HepG2 (cell line): ENCODE data around the gene TMEM134. TPM values are rescaled to one million over a fixed set of nuclear protein-coding genes. Genes with fewer than 3 reads are reported as not detected.

Experiments used
- JARID2 ChIP-seq: sonication (generic); formaldehyde crosslinking; IDR thresholded peaks from 2 replicates; pipeline ENCODE4 v1.8.1; 2023; ENCODE audit warnings: missing genetic modification reagents, inconsistent platforms; ENCODE audit not compliant: insufficient replicate concordance
- KLF6 ChIP-seq: IDR thresholded peaks from 2 replicates; pipeline ENCODE4 v1.8.0; 2016; ENCODE audit warnings: missing biosample characterization, missing genetic modification reagents
- MZF1 ChIP-seq: sonication (generic); formaldehyde crosslinking; IDR thresholded peaks from 2 replicates; pipeline ENCODE4 v1.8.1; 2023; ENCODE audit warnings: mild to moderate bottlenecking, missing genetic modification reagents, borderline replicate concordance
- NFIC ChIP-seq: IDR thresholded peaks from 2 replicates; pipeline ENCODE4 v1.6.1; 2012; ENCODE audit warnings: mild to moderate bottlenecking, low read length, inconsistent platforms
- TCF7 ChIP-seq: sonication (generic); IDR thresholded peaks from 2 replicates; pipeline ENCODE4 v1.6.1; 2016; ENCODE audit warnings: antibody characterized with exemption, low read depth
- TP53 ChIP-seq: sonication (generic); formaldehyde crosslinking; conservative IDR thresholded peaks from 2 replicates; pipeline ENCODE4 v1.4.0; 2020; ENCODE audit warnings: missing genetic modification reagents
- ZFP36 ChIP-seq: fragments of 150-350 bp; IDR thresholded peaks from 2 replicates; pipeline ENCODE4 v1.6.1; 2018; ENCODE audit warnings: borderline replicate concordance, low read length, low read depth; ENCODE audit not compliant: partially characterized antibody
- ZNF282 ChIP-seq: fragments of 450-650 bp; IDR thresholded peaks from 2 replicates; pipeline ENCODE4 v1.6.1; 2018; ENCODE audit not compliant: partially characterized antibody
- polyA plus RNA-seq, 8 experiments: library from polyadenylated mRNA; depleted of rRNA in 3 of 8; stranded (reverse) in 7 of 8; unstranded in 1 of 8; fragments of >200 nt; fragmentation: Illumina TruSeq in 4 of 8; extraction: Trizol in 4 of 8; gene quantifications; 2 replicates each; pipeline versions ENCODE4 v1.2.1 to v1.2.3, GENCODE V29; 2011 to 2016; ENCODE audit warnings: low read depth in 4 of 8, missing spikeins in 1 of 8, mixed read lengths in 1 of 8; ENCODE audit not compliant: insufficient read depth in 1 of 8
- total RNA-seq, 5 experiments: library from RNA; depleted of rRNA; stranded (reverse); fragments of >200 nt; fragmentation: Illumina TruSeq; extraction: Trizol; gene quantifications; 2 replicates each; pipeline ENCODE4 v1.2.3, GENCODE V29; 2016; ENCODE audit warnings: low read depth in 1 of 5
- TF ChIP-seq, protein P1 (sequence below): sonication (generic); formaldehyde crosslinking; IDR thresholded peaks from 2 replicates; pipeline ENCODE4 v1.5.0; 2020; ENCODE audit warnings: mild to moderate bottlenecking, missing genetic modification reagents
- TF ChIP-seq, protein P2 (sequence below): sonication (generic); formaldehyde crosslinking; IDR thresholded peaks from 2 replicates; pipeline ENCODE4 v1.5.1; 2020; ENCODE audit warnings: missing genetic modification reagents, mild to moderate bottlenecking, borderline replicate concordance
- TF ChIP-seq, protein P3 (sequence below): sonication (generic); formaldehyde crosslinking; IDR thresholded peaks from 2 replicates; pipeline ENCODE4 v1.4.0; 2020; ENCODE audit warnings: mild to moderate bottlenecking, low read depth, missing genetic modification reagents
- TF ChIP-seq, protein P4 (sequence below): sonication (generic); formaldehyde crosslinking; IDR thresholded peaks from 2 replicates; pipeline ENCODE4 v1.5.0; 2020; ENCODE audit warnings: missing genetic modification reagents
- TF ChIP-seq, protein P5 (sequence below): sonication (generic); formaldehyde crosslinking; IDR thresholded peaks from 2 replicates; pipeline ENCODE4 v1.5.0; 2020; ENCODE audit warnings: missing genetic modification reagents, mild to moderate bottlenecking, borderline replicate concordance
- TF ChIP-seq, protein P6 (sequence below): IDR thresholded peaks from 2 replicates; pipeline ENCODE4 v1.6.1; 2016
- TF ChIP-seq, protein P7 (sequence below): sonication (generic); formaldehyde crosslinking; IDR thresholded peaks from 2 replicates; pipeline ENCODE4 v1.5.0; 2020; ENCODE audit warnings: mild to moderate bottlenecking, missing genetic modification reagents, borderline replicate concordance

TMEM134 gene
- total and polyA plus RNA-seq, 2 of the 13 experiments (the other 11 are each of a cell fraction or from before 2014, with no cell fraction given): 6.9 to 26.9 TPM

DNA sequence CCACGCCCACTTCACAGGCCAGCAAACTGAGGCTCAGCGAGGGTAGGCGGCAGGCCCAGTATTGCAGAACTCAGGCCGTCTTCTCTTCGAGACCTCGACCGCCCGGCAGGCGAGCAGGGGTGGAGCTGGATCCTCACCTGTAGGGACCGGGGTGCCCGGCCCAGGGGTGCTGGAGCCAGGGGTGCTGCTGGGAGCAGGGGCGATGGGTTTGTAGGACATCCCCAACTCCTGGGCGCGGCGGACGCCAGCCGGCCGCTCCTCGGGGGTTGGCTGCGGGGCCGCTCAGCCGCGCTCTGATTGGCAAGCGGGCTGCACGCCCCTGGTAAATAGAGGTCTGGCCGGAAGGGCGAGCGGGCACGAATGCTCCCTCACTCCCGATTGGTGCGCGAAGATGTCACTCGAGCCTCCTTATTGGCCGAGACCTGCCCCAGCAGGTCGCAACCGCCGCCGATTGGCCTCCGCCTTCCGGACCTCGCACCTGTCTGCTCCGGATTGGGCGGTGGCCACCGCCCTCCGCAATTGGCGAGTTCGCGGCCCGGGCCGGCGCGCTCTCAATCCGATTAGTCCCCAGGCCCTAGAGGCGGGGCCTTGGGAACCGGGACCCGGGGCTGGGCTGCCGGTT lies 38.9 kb upstream of the TMEM134 start, which contains the start of gene CDK2AP2 (continued):
- TF ChIP-seq, protein P1, sequence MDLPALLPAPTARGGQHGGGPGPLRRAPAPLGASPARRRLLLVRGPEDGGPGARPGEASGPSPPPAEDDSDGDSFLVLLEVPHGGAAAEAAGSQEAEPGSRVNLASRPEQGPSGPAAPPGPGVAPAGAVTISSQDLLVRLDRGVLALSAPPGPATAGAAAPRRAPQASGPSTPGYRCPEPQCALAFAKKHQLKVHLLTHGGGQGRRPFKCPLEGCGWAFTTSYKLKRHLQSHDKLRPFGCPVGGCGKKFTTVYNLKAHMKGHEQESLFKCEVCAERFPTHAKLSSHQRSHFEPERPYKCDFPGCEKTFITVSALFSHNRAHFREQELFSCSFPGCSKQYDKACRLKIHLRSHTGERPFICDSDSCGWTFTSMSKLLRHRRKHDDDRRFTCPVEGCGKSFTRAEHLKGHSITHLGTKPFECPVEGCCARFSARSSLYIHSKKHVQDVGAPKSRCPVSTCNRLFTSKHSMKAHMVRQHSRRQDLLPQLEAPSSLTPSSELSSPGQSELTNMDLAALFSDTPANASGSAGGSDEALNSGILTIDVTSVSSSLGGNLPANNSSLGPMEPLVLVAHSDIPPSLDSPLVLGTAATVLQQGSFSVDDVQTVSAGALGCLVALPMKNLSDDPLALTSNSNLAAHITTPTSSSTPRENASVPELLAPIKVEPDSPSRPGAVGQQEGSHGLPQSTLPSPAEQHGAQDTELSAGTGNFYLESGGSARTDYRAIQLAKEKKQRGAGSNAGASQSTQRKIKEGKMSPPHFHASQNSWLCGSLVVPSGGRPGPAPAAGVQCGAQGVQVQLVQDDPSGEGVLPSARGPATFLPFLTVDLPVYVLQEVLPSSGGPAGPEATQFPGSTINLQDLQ: no peak
- TF ChIP-seq MZF1 (CRISPR knock-in tag): no peak
- no peak for TF ChIP-seq TP53
- no peak for TF ChIP-seq NFIC
- TF ChIP-seq, protein P2, sequence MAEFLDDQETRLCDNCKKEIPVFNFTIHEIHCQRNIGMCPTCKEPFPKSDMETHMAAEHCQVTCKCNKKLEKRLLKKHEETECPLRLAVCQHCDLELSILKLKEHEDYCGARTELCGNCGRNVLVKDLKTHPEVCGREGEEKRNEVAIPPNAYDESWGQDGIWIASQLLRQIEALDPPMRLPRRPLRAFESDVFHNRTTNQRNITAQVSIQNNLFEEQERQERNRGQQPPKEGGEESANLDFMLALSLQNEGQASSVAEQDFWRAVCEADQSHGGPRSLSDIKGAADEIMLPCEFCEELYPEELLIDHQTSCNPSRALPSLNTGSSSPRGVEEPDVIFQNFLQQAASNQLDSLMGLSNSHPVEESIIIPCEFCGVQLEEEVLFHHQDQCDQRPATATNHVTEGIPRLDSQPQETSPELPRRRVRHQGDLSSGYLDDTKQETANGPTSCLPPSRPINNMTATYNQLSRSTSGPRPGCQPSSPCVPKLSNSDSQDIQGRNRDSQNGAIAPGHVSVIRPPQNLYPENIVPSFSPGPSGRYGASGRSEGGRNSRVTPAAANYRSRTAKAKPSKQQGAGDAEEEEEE (CRISPR knock-in tag): 0 out of 2 replicates have a peak, but pooled peaks have one; percentile 6
- no peak for TF ChIP-seq ZFP36
- TF ChIP-seq, protein P3, sequence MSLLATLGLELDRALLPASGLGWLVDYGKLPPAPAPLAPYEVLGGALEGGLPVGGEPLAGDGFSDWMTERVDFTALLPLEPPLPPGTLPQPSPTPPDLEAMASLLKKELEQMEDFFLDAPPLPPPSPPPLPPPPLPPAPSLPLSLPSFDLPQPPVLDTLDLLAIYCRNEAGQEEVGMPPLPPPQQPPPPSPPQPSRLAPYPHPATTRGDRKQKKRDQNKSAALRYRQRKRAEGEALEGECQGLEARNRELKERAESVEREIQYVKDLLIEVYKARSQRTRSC: no peak
- TF ChIP-seq, protein P4, sequence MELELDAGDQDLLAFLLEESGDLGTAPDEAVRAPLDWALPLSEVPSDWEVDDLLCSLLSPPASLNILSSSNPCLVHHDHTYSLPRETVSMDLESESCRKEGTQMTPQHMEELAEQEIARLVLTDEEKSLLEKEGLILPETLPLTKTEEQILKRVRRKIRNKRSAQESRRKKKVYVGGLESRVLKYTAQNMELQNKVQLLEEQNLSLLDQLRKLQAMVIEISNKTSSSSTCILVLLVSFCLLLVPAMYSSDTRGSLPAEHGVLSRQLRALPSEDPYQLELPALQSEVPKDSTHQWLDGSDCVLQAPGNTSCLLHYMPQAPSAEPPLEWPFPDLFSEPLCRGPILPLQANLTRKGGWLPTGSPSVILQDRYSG (CRISPR knock-in tag): no peak
- TF ChIP-seq, protein P5, sequence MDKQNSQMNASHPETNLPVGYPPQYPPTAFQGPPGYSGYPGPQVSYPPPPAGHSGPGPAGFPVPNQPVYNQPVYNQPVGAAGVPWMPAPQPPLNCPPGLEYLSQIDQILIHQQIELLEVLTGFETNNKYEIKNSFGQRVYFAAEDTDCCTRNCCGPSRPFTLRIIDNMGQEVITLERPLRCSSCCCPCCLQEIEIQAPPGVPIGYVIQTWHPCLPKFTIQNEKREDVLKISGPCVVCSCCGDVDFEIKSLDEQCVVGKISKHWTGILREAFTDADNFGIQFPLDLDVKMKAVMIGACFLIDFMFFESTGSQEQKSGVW (CRISPR knock-in tag): no peak
- TF ChIP-seq TCF7: no peak
- TF ChIP-seq, protein P6, sequence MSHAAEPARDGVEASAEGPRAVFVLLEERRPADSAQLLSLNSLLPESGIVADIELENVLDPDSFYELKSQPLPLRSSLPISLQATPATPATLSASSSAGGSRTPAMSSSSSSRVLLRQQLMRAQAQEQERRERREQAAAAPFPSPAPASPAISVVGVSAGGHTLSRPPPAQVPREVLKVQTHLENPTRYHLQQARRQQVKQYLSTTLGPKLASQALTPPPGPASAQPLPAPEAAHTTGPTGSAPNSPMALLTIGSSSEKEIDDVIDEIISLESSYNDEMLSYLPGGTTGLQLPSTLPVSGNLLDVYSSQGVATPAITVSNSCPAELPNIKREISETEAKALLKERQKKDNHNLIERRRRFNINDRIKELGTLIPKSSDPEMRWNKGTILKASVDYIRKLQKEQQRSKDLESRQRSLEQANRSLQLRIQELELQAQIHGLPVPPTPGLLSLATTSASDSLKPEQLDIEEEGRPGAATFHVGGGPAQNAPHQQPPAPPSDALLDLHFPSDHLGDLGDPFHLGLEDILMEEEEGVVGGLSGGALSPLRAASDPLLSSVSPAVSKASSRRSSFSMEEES (CRISPR knock-in tag): no peak
- no peak for TF ChIP-seq JARID2 (CRISPR knock-in tag)
- no peak for TF ChIP-seq KLF6 (CRISPR knock-in tag)
- TF ChIP-seq ZNF282: no peak
- TF ChIP-seq, protein P7, sequence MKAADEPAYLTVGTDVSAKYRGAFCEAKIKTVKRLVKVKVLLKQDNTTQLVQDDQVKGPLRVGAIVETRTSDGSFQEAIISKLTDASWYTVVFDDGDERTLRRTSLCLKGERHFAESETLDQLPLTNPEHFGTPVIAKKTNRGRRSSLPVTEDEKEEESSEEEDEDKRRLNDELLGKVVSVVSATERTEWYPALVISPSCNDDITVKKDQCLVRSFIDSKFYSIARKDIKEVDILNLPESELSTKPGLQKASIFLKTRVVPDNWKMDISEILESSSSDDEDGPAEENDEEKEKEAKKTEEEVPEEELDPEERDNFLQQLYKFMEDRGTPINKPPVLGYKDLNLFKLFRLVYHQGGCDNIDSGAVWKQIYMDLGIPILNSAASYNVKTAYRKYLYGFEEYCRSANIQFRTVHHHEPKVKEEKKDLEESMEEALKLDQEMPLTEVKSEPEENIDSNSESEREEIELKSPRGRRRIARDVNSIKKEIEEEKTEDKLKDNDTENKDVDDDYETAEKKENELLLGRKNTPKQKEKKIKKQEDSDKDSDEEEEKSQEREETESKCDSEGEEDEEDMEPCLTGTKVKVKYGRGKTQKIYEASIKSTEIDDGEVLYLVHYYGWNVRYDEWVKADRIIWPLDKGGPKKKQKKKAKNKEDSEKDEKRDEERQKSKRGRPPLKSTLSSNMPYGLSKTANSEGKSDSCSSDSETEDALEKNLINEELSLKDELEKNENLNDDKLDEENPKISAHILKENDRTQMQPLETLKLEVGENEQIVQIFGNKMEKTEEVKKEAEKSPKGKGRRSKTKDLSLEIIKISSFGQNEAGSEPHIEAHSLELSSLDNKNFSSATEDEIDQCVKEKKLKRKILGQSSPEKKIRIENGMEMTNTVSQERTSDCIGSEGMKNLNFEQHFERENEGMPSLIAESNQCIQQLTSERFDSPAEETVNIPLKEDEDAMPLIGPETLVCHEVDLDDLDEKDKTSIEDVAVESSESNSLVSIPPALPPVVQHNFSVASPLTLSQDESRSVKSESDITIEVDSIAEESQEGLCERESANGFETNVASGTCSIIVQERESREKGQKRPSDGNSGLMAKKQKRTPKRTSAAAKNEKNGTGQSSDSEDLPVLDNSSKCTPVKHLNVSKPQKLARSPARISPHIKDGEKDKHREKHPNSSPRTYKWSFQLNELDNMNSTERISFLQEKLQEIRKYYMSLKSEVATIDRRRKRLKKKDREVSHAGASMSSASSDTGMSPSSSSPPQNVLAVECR (CRISPR knock-in tag): no peak
